H1 (cell line): ENCODE results near the gene DEK. TPM values are rescaled to one million over a fixed set of nuclear protein-coding genes. Genes with fewer than 3 reads are reported as not detected.

Source experiments
- CTCF ChIA-PET: fragments of 300-600 bp; sonication (Branson Sonifier 250); formaldehyde crosslinking; loops from one replicate; lab custom pipeline; 2021; ENCODE audit not compliant: partially characterized antibody; lab: Charles Lee
- POLR2A ChIA-PET: fragments of 300-600 bp; sonication (Branson Sonifier 250); formaldehyde crosslinking; loops from one replicate; lab custom pipeline; 2021; ENCODE audit warnings: inconsistent platforms; ENCODE audit not compliant: partially characterized antibody; lab: Charles Lee
- DNase-seq, 2 experiments: peaks; one replicate each; pipeline versions ENCODE4 v3.0.0 to v3.0.0-alpha.2; 2010 to 2022; ENCODE audit warnings: low spot score in 2 of 2, low read depth in 1 of 2, mixed read lengths in 1 of 2
- FAIRE-seq: peaks from 2 replicates; lab custom pipeline; 2011; peaks lifted over from hg19 to GRCh38; lab: Jason Lieb, UNC
- H2AFZ ChIP-seq: 2 replicates; pipeline ENCODE4 v1.8.1; 2012; ENCODE audit warnings: low read length, inconsistent platforms
- H2AK5ac ChIP-seq: 2 replicates; pipeline ENCODE4 v1.6.1; 2013; ENCODE audit warnings: low read depth, low read length
- H2BK120ac ChIP-seq: replicated peaks from 2 replicates; pipeline ENCODE3; 2013; ENCODE audit warnings: low read depth, low read length, inconsistent platforms
- H2BK12ac ChIP-seq: 2 replicates; pipeline ENCODE4 v1.6.1; 2013; ENCODE audit warnings: low read depth, low read length
- H2BK15ac ChIP-seq: 2 replicates; pipeline ENCODE4 v1.6.1; 2013; ENCODE audit warnings: low read length
- H2BK20ac ChIP-seq: 2 replicates; pipeline ENCODE4 v1.6.1; 2013; ENCODE audit warnings: low read length
- H2BK5ac ChIP-seq: 2 replicates; pipeline ENCODE4 v1.6.1; 2013; ENCODE audit warnings: low read depth, low read length
- H3K14ac ChIP-seq: 2 replicates; pipeline ENCODE4 v1.6.1; 2013; ENCODE audit warnings: inconsistent platforms; ENCODE audit not compliant: insufficient read length
- H3K18ac ChIP-seq: 2 replicates; pipeline ENCODE4 v1.6.1; 2013; ENCODE audit warnings: low read length; ENCODE audit errors: extremely low read depth
- H3K23ac ChIP-seq: 2 replicates; pipeline ENCODE4 v1.6.1; 2013; ENCODE audit warnings: inconsistent platforms; ENCODE audit not compliant: insufficient read length
- H3K23me2 ChIP-seq: 2 replicates; pipeline ENCODE4 v1.6.1; 2013; ENCODE audit warnings: low read depth, low read length
- H3K27ac ChIP-seq: 2 replicates; pipeline ENCODE4 v1.6.1; 2011; ENCODE audit warnings: low read depth, low read length, inconsistent platforms
- H3K27me3 ChIP-seq, 4 experiments: replicated peaks in 1 of 4; 1 replicate in 1 of 4; 2 replicates in 3 of 4; pipeline versions ENCODE4 v1.6.1 to v1.8.1; 2011 to 2013; ENCODE audit warnings: low read length in 3 of 4, mild to moderate bottlenecking in 3 of 4, inconsistent platforms in 2 of 4, mixed read lengths in 2 of 4, moderate library complexity in 1 of 4; ENCODE audit not compliant: control insufficient read depth in 3 of 4, insufficient read depth in 3 of 4; ENCODE audit errors: extremely low read depth in 1 of 4
- H3K36me3 ChIP-seq, 4 experiments: 2 replicates each; pipeline versions ENCODE4 v1.6.1 to v1.8.1; 2011 to 2013; ENCODE audit warnings: mild to moderate bottlenecking in 4 of 4, low read length in 3 of 4, moderate library complexity in 2 of 4, control low read depth in 1 of 4, inconsistent platforms in 1 of 4; ENCODE audit not compliant: insufficient read depth in 4 of 4, control insufficient read depth in 2 of 4
- H3K4ac ChIP-seq: replicated peaks from 2 replicates; pipeline ENCODE3; 2013; ENCODE audit warnings: low read length, low read depth, mixed read lengths, inconsistent platforms; ENCODE audit not compliant: insufficient read length
- H3K4me1 ChIP-seq, 4 experiments: replicated peaks in 1 of 4; 1 replicate in 1 of 4; 2 replicates in 3 of 4; pipeline versions ENCODE4 v1.6.1 to v1.8.1; 2011 to 2013; ENCODE audit warnings: low read length in 3 of 4, inconsistent platforms in 2 of 4, mixed read lengths in 1 of 4; ENCODE audit not compliant: insufficient read depth in 4 of 4, control insufficient read depth in 3 of 4
- H3K4me2 ChIP-seq, 2 experiments: 2 replicates each; pipeline versions ENCODE4 v1.6.1 to v1.8.1; 2011 to 2013; ENCODE audit warnings: low read depth in 2 of 2, low read length in 2 of 2, control low read depth in 1 of 2, inconsistent platforms in 1 of 2, mild to moderate bottlenecking in 1 of 2; ENCODE audit not compliant: insufficient read depth in 1 of 2
- H3K4me3 ChIP-seq, 4 experiments: fragments of 200-600, 300-600 bp in 1 of 4; sonication (generic), shearing (Covaris generic), sonication (Bioruptor Twin) in 1 of 4; 2 replicates each; pipeline versions ENCODE4 v1.5.1 to v1.8.1; 2011 to 2016; ENCODE audit warnings: low read length in 4 of 4, low read depth in 3 of 4, control low read depth in 2 of 4, inconsistent platforms in 2 of 4, mild to moderate bottlenecking in 2 of 4, mixed read lengths in 1 of 4, moderate library complexity in 1 of 4; ENCODE audit not compliant: insufficient read depth in 2 of 4; ENCODE audit errors: extremely low read depth in 1 of 4
- H3K56ac ChIP-seq: replicated peaks from 2 replicates; pipeline ENCODE3; 2013; ENCODE audit warnings: low read depth, mild to moderate bottlenecking, mixed read lengths, low read length, inconsistent platforms; ENCODE audit not compliant: insufficient read length
- H3K79me1 ChIP-seq: 2 replicates; pipeline ENCODE4 v1.6.1; 2013; ENCODE audit warnings: low read depth, low read length, control low read depth
- H3K79me2 ChIP-seq, 2 experiments: 2 replicates each; pipeline versions ENCODE4 v1.6.1 to v1.8.1; 2012 to 2013; ENCODE audit warnings: low read length in 2 of 2, mild to moderate bottlenecking in 2 of 2, inconsistent platforms in 1 of 2; ENCODE audit not compliant: insufficient read depth in 2 of 2, control insufficient read depth in 1 of 2
- H3K9ac ChIP-seq, 4 experiments: replicated peaks in 1 of 4; 1 replicate in 1 of 4; 2 replicates in 3 of 4; pipeline versions ENCODE4 v1.6.1 to v1.8.1; 2011 to 2013; ENCODE audit warnings: low read depth in 3 of 4, low read length in 3 of 4, control low read depth in 2 of 4, mild to moderate bottlenecking in 2 of 4, moderate library complexity in 2 of 4, inconsistent platforms in 1 of 4; ENCODE audit errors: extremely low read depth in 1 of 4
- H3K9me3 ChIP-seq, 2 experiments: 2 replicates each; pipeline versions ENCODE4 v1.6.1 to v1.8.1; 2012 to 2013; ENCODE audit warnings: mild to moderate bottlenecking in 2 of 2, moderate library complexity in 2 of 2, control low read depth in 1 of 2, inconsistent platforms in 1 of 2, low read depth in 1 of 2, low read length in 1 of 2, mixed read lengths in 1 of 2; ENCODE audit not compliant: insufficient read depth in 2 of 2
- H4K20me1 ChIP-seq, 2 experiments: replicated peaks in 1 of 2; 2 replicates each; pipeline versions ENCODE3 to v1.8.1; 2011 to 2013; ENCODE audit warnings: inconsistent platforms in 2 of 2, low read length in 2 of 2, mild to moderate bottlenecking in 1 of 2; ENCODE audit not compliant: insufficient read depth in 2 of 2, control insufficient read depth in 1 of 2
- H4K5ac ChIP-seq: 2 replicates; pipeline ENCODE4 v1.6.1; 2013; ENCODE audit warnings: low read length, low read depth, mixed read lengths, inconsistent platforms; ENCODE audit not compliant: insufficient read length
- H4K8ac ChIP-seq: 2 replicates; pipeline ENCODE4 v1.8.0; 2013; ENCODE audit warnings: mild to moderate bottlenecking, moderate library complexity, low read length, inconsistent platforms; ENCODE audit not compliant: insufficient read depth; ENCODE audit errors: extremely low read depth
- H4K91ac ChIP-seq: replicated peaks from 2 replicates; pipeline ENCODE3; 2013; ENCODE audit warnings: low read length, mixed read lengths, inconsistent platforms; ENCODE audit not compliant: insufficient read length
- ASH2L ChIP-seq: fragments of 200-600, 300-600 bp; sonication (generic); IDR thresholded peaks from one replicate; pipeline ENCODE4 v1.7.1; 2017; ENCODE audit warnings: low read length
- ATF2 ChIP-seq: IDR thresholded peaks from 2 replicates; pipeline ENCODE4 v1.6.1; 2012; ENCODE audit warnings: low read length, inconsistent platforms
- ATF3 ChIP-seq: IDR thresholded peaks from 2 replicates; pipeline ENCODE4 v1.6.1; 2011; ENCODE audit warnings: low read depth, mild to moderate bottlenecking, low read length; ENCODE audit not compliant: insufficient read depth
- CREB1 ChIP-seq: IDR thresholded peaks from 2 replicates; pipeline ENCODE4 v1.6.1; 2012; ENCODE audit warnings: inconsistent platforms
- EZH2 ChIP-seq: fragments of 200-600 bp; sonication (generic); IDR thresholded peaks from 2 replicates; pipeline ENCODE4 v1.7.1; 2012; ENCODE audit warnings: low read depth, mild to moderate bottlenecking, moderate library complexity, low read length, inconsistent platforms; ENCODE audit not compliant: severe bottlenecking
- JUN ChIP-seq: IDR thresholded peaks from 2 replicates; pipeline ENCODE4 v1.6.1; 2011; ENCODE audit warnings: low read depth, mild to moderate bottlenecking, improper control_type of control experiment, low read length
- JUND ChIP-seq: IDR thresholded peaks from 2 replicates; pipeline ENCODE4 v1.6.1; 2011; ENCODE audit warnings: mild to moderate bottlenecking, improper control_type of control experiment, low read length
- RFX5 ChIP-seq: IDR thresholded peaks from 2 replicates; pipeline ENCODE4 v1.6.1; 2011; ENCODE audit warnings: low read depth, low read length, improper control_type of control experiment, borderline replicate concordance
- RXRA ChIP-seq: IDR thresholded peaks from 2 replicates; pipeline ENCODE4 v1.6.1; 2011; ENCODE audit warnings: low read depth, mild to moderate bottlenecking, low read length, moderate library complexity; ENCODE audit not compliant: insufficient read depth
- SIRT6 ChIP-seq: IDR thresholded peaks from one replicate; pipeline ENCODE4 v1.7.1; 2012; ENCODE audit warnings: low read length, inconsistent platforms
- SUZ12 ChIP-seq: fragments of 200-600 bp; sonication (generic); IDR thresholded peaks from 2 replicates; pipeline ENCODE4 v1.6.1; 2012; ENCODE audit warnings: mild to moderate bottlenecking, inconsistent platforms, low read length, moderate library complexity, mixed read lengths
- TEAD4 ChIP-seq: IDR thresholded peaks from 2 replicates; pipeline ENCODE4 v1.6.1; 2012; ENCODE audit warnings: low read depth, low read length, inconsistent platforms, mixed read lengths
- YY1 ChIP-seq: IDR thresholded peaks from 2 replicates; pipeline ENCODE4 v1.6.1; 2011; ENCODE audit warnings: low read depth, mild to moderate bottlenecking, low read length
- WGBS, 2 experiments: shearing (Covaris generic) in 1 of 2; methylation state at CpG; one replicate each; pipeline versions ENCODE4 v1.1.6 to v1.1.7; 2013 to 2015; ENCODE audit warnings: low lambda C conversion rate in 2 of 2, mixed read lengths in 2 of 2, inconsistent platforms in 1 of 2, low coverage in 1 of 2, missing lambda C conversion rate in 1 of 2; ENCODE audit not compliant: insufficient replicate concordance in 2 of 2, insufficient coverage in 1 of 2, insufficient read length in 1 of 2; ENCODE audit errors: extremely low coverage in 1 of 2, missing lambda C conversion rate in 1 of 2; 5-methylcytosine and 5-hydroxymethylcytosine counted together
- polyA plus RNA-seq, 7 experiments: library from polyadenylated mRNA; depleted of rRNA in 3 of 7; stranded (reverse) in 5 of 7; unstranded in 2 of 7; fragments of >200 nt in 5 of 7; fragments of 200-250 nt in 2 of 7; gene quantifications; 1 replicate in 5 of 7; 2 replicates in 1 of 7; 4 replicates in 1 of 7; pipeline versions ENCODE4 v1.2.1 to v1.2.3, GENCODE V29; 2011 to 2013; ENCODE audit warnings: missing spikeins in 2 of 7, mixed read lengths in 2 of 7
- total RNA-seq: library from RNA; stranded (reverse); fragmentation: NEBNext Ultra II Directional; extraction: Animal tissue kit (Norgen Biotek cat#: 25700); gene quantifications from 2 replicates; pipeline ENCODE4 v1.2.1, GENCODE V29; 2021

The DEK gene
- total and polyA plus RNA-seq, 2 of the 8 experiments (the other 6 are each of a cell fraction or from before 2014, with no cell fraction given): 40.0 to 228 TPM

GRCh38 chr6:18207438-18207837, 56.9 kb downstream of the DEK start:
- Histone ChIP-seq H2BK20ac (no peak overlapping the region), H2AK5ac (no peak overlapping the region), H3K4me2 (no peak overlapping the region), H3K14ac (no peak overlapping the region), H4K5ac (no peak overlapping the region), H3K9me3 (no peaks in the 10 kb centered on the region), H4K20me1 (no peaks in the 10 kb centered on the region), H3K27ac (no peak overlapping the region), H2AFZ (no peak overlapping the region), H3K4ac (no peak overlapping the region), H2BK12ac (no peak overlapping the region), H2BK15ac (no peak overlapping the region), H2BK120ac (no peak overlapping the region), H4K91ac (no peak overlapping the region), H3K79me1 (no peaks in the 10 kb centered on the region), H3K56ac (no peak overlapping the region), H2BK5ac (no peak overlapping the region), H3K4me1 (peaks cover 0 to 2% (median 0%) of the 10 kb centered on the region in 4 experiments; a peak in 1 of 7 replicates), H3K27me3 (no peaks in the 10 kb centered on the region), H3K4me3 (no peak overlapping the region), H3K36me3 (no peaks in the 10 kb centered on the region; a peak in 1 of 8 replicates), H3K23me2 (no peaks in the 10 kb centered on the region), H3K9ac (no peak overlapping the region), H3K23ac (no peak overlapping the region), H3K18ac (no peak overlapping the region), H4K8ac (no peak overlapping the region), H3K79me2 (no peaks in the 10 kb centered on the region)
- ChIA-PET POLR2A (interaction anchor here (1.6 kb wide), 1 partner anchor 11 kb away, joined by 6 read pairs; no protein-coding TSS in a partner anchor), CTCF (interaction anchor here (0.6 kb wide), 1 partner anchor 14 kb away, joined by 3 read pairs; no protein-coding TSS in a partner anchor)
- no peak for DNase-seq
- FAIRE-seq: no peak
- 85% methylated on average over 8 of the region's 8 CpGs; no CpG with 5 or more reads in 1 of the 2 experiments for WGBS, 2 experiments
- TF ChIP-seq TEAD4 (no peak), ASH2L (no peak), SUZ12 (no peak), EZH2 (no peak), SIRT6 (no peak), JUND (no peak), ATF3 (no peak), JUN (no peak), CREB1 (no peak), RFX5 (no peak), RXRA (no peak), ATF2 (no peak), YY1 (no peak)
